Ascending aorta (tissue), 2 donors: Measurements from ENCODE around the gene ASAP2. TPM values are rescaled to one million over a fixed set of nuclear protein-coding genes. Genes with fewer than 3 reads are reported as not detected.

Experiments used
- DNase-seq, 2 donors: peaks; one replicate each; pipeline ENCODE4 v3.0.0-alpha.2; 2019; ENCODE audit warnings: low spot score in 2 of 2
- H3K27ac ChIP-seq, 2 donors: fragments of 200-600 bp; sonication (generic); one replicate each; pipeline ENCODE4 v1.5.1; 2016 to 2017; ENCODE audit warnings: mild to moderate bottlenecking in 1 of 2
- H3K27me3 ChIP-seq: fragments of 200-600 bp; sonication (generic); one replicate; pipeline ENCODE4 v1.5.1; 2017
- H3K36me3 ChIP-seq, 2 donors: fragments of 200-600 bp; sonication (generic); one replicate each; pipeline ENCODE4 v1.5.1; 2016
- H3K4me1 ChIP-seq, 2 donors: fragments of 200-600 bp; sonication (generic); one replicate each; pipeline ENCODE4 v1.5.1; 2016 to 2017; ENCODE audit warnings: mild to moderate bottlenecking in 1 of 2
- H3K4me3 ChIP-seq, 2 donors: fragments of 200-600 bp; sonication (generic); one replicate each; pipeline ENCODE4 v1.5.1; 2016 to 2017; ENCODE audit warnings: mild to moderate bottlenecking in 1 of 2
- H3K9me3 ChIP-seq, 2 donors: fragments of 200-600 bp; sonication (generic); one replicate each; pipeline ENCODE4 v1.5.1; 2016
- CTCF ChIP-seq, 3 experiments: fragments of 200-600 bp in 2 of 3; fragments of 450-650 bp in 1 of 3; sonication (generic) in 2 of 3; IDR thresholded peaks; one replicate each; pipeline ENCODE4 v1.5.1; 2016 to 2019; ENCODE audit warnings: antibody characterized with exemption in 3 of 3, mild to moderate bottlenecking in 1 of 3, moderate library complexity in 1 of 3
- intact Hi-C: fragments of 100-400 bp; cut with DNase I; formaldehyde crosslinking; loops from one replicate; pipeline ENCODE4 v1.15.1; 2023
- total RNA-seq: library from RNA; depleted of rRNA; stranded (reverse); fragments of >200 nt; gene quantifications from one replicate; pipeline ENCODE4 v1.1.0, GENCODE V29; 2016

The ASAP2 gene
- total RNA-seq: 56.9 TPM

- H3K36me3 ChIP-seq: no peaks in the 10 kb centered on the region
- intact Hi-C loops: loop anchor here (1.0 to 5.0 kb wide), 9 partner anchors 15 to 216 kb away; partner anchors contain the start of genes CPSF3 and ITGB1BP1
- H3K4me1 ChIP-seq: peaks cover 0 to 18% of the 10 kb centered on the region in 2 donors
- no peaks in the 10 kb centered on the region for H3K9me3 ChIP-seq
- H3K27me3 ChIP-seq: no peaks in the 10 kb centered on the region
- DNase-seq: peak in 1 of 2 donors; percentile 82
- H3K4me3 ChIP-seq: peak within 1 kb of the TSS; percentile 79 to 81
- TF ChIP-seq CTCF (IDR thresholded peaks at IDR 0.05): peak; percentile 54 to 85 (median 81)
- H3K27ac ChIP-seq: peak within 1 kb of the TSS; percentile 95 to 98
These were observed at the start of gene ASAP2 for GRCh38 chr2:9205963-9206948. Gene ASAP2, plus strand, starts transcription at chr2:9206812. Its CDS starts 293 bp downstream, at chr2:9207105.

DNA sequence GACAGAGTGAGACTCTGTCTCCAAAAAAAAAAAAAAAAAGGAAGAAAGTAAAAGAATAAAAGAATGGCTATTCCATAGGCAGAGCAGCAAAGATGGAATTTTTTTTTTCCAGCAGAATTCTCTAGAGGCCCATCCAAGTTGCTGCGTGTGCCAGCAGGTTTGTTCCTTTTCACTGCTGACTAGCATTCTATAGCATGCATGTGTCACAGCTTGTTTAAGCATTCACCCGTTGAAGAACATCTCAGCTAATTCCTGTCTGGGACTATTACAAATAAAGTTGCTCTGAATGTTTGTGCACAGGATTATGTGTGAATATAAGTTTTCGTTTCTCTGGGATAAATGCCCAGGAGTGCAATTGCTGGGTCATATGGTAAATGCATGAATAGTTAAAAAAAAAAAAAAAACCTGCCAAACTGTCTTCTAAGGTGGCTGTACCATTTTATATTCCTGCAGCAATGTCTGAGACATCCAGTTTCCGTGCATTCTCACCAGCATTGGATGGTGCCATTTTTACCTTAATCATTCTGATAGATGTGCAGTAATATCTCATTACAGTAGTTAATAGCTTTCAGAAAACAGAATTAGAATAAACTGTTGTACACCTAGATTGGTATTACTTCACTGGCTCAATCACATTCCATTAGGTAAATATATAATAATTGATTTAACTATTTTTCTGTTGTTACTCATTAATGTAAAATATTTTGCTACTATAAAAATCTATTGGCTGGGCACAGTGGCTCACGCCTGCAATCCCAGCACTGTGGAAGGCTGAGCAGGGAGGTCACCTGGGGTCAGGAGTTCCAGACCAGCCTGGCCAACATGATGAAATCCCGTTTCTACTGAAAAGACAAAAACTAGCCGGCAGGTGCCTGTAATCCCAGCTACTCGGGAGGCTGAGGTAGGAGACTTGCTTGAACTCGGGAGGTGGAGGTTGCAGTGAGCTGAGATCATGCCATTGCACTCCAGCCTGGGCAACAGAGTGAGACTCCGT is 47.5 kb upstream of the ASAP2 start:
- intact Hi-C loops: no loop called here
- no peak for DNase-seq
- H3K36me3 ChIP-seq: no peaks in the 10 kb centered on the region
- no peak overlapping the region for H3K27ac ChIP-seq
- H3K4me1 ChIP-seq: peaks cover 11 to 13% of the 10 kb centered on the region in 2 donors
- no peaks in the 10 kb centered on the region for H3K9me3 ChIP-seq
- H3K4me3 ChIP-seq: no peak overlapping the region
- no peaks in the 10 kb centered on the region for H3K27me3 ChIP-seq
- no peak for TF ChIP-seq CTCF (IDR thresholded peaks at IDR 0.05)

- Histone ChIP-seq H3K27me3 (no peaks in the 10 kb centered on the region), H3K9me3 (no peaks in the 10 kb centered on the region), H3K4me3 (no peak overlapping the region), H3K36me3 (no peaks in the 10 kb centered on the region), H3K27ac (no peak overlapping the region), H3K4me1 (peaks cover 13 to 18% of the 10 kb centered on the region in 2 donors)
- TF ChIP-seq CTCF (IDR thresholded peaks at IDR 0.05): no peak
- DNase-seq: no peak
- intact Hi-C loops: loop anchor here (5.0 kb wide), 1 partner anchor 47 kb away; the partner anchor contains the start of gene ASAP2
These were observed 45.9 kb upstream of the ASAP2 start for GRCh38 chr2:9160732-9161131.

GRCh38 chr2:9162841-9163240 is 43.8 kb upstream of the ASAP2 start:
- TF ChIP-seq CTCF (IDR thresholded peaks at IDR 0.05): no peak
- Histone ChIP-seq H3K36me3 (no peaks in the 10 kb centered on the region), H3K4me1 (peaks cover 13 to 18% of the 10 kb centered on the region in 2 donors), H3K27ac (peak overlapping the region; percentile 74 to 81), H3K27me3 (no peaks in the 10 kb centered on the region), H3K9me3 (no peaks in the 10 kb centered on the region), H3K4me3 (no peak overlapping the region)
- intact Hi-C loops: loop anchor here (1.0 to 5.0 kb wide), 2 partner anchors 28 to 44 kb away; partner anchors contain the start of gene ASAP2
- DNase-seq: no peak
